Mucosa of gallbladder (tissue), 1 donor: ENCODE results near the gene OR2AK2. TPM values are rescaled to one million over a fixed set of nuclear protein-coding genes. Genes with fewer than 3 reads are reported as not detected.

Experiments used
- DNase-seq: peaks from one replicate; pipeline ENCODE4 v3.0.0-alpha.2; 2020; ENCODE audit warnings: low spot score
- total RNA-seq: library from RNA; stranded (reverse); gene quantifications from one replicate; pipeline ENCODE4 v1.2.1, GENCODE V29; 2021
- donor health status: DM: no; HTN: no; CAD: no.

The OR2AK2 gene
- not detected for total RNA-seq

DNA sequence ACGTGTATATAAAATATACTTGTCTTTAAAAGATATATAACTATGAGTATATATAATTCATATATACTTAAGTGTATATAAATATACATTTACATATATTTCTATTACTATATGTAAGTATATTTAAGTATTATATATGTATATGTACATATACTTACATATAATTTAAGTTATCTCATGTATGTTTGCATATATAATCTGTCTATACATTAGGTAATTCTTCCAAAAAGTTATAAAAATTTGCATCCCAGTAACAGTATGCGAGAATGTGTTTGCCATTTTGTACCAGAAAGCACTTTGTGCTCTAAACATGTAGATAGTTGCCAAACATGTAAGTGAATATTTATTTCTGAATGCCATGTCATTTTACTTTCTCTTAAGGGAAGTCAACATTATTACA lies at the start of gene OR2AK2:
Gene OR2AK2 (plus strand): TSS at position 301 of the 400 bp plus-strand sequence. CDS start 144 bp downstream, outside the sequence.
- no peak for DNase-seq

- no peak for DNase-seq
Observed at GRCh38 chr1:247919952-247920351, 45.1 kb upstream of the OR2AK2 start, which contains the start of gene OR2T8. OR2T8 (plus strand) TSS chr1:247920252; CDS start chr1:247921018, 766 bp downstream.

- DNase-seq = no peak
Observed at GRCh38 chr1:247923941-247924340, 41.1 kb upstream of the OR2AK2 start.

DNA sequence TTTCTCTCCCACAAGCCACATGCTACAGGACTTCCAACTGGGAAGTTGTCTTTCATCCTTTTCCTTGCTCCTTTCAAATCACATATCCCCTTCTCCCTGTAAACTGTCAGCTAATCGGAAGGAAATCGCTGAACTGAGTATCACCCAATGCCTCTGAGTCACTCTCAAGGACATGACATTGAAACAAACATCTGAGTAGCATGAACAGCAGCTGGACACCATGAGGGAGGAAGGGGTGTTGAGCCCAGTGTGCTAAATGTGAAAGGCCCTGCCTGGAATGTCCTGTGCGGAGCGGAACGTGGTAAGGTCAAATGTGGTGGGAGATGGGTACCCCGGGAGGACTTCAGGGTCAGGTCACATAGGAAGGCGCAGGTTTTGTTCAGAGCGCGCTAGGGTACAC lies 40.2 kb upstream of the OR2AK2 start, which contains the start of gene OR2AJ1:
Gene OR2AJ1 (plus strand): TSS at position 22 of the 400 bp plus-strand sequence. CDS start 8,880 bp downstream, outside the sequence.
- DNase-seq = no peak

GRCh38 chr1:247933989-247934388 lies 31.0 kb upstream of the OR2AK2 start:
- DNase-seq = no peak

DNA sequence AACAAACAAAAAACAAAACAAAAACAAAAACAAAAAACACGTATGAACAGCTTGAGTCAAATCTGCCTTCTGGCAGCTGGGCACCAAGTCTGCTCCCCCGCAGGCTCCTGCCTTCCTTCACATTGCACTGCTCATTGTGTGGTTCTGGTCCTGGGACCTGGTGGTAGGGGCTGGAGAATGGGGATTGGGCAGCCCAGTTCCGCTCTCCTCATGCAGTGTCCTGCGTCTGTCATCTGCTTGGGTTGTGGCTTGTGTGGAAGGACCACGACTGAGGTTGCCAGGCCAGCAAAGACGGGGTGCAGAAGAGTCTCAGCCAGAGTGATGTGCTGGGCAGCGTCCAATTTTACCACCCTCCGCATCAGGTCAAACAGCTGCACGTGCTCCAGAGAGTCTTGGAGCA lies 29.3 kb upstream of the OR2AK2 start:
- DNase-seq = no peak

- no peak for DNase-seq
Observed at GRCh38 chr1:247936415-247936814, 28.6 kb upstream of the OR2AK2 start.

DNA sequence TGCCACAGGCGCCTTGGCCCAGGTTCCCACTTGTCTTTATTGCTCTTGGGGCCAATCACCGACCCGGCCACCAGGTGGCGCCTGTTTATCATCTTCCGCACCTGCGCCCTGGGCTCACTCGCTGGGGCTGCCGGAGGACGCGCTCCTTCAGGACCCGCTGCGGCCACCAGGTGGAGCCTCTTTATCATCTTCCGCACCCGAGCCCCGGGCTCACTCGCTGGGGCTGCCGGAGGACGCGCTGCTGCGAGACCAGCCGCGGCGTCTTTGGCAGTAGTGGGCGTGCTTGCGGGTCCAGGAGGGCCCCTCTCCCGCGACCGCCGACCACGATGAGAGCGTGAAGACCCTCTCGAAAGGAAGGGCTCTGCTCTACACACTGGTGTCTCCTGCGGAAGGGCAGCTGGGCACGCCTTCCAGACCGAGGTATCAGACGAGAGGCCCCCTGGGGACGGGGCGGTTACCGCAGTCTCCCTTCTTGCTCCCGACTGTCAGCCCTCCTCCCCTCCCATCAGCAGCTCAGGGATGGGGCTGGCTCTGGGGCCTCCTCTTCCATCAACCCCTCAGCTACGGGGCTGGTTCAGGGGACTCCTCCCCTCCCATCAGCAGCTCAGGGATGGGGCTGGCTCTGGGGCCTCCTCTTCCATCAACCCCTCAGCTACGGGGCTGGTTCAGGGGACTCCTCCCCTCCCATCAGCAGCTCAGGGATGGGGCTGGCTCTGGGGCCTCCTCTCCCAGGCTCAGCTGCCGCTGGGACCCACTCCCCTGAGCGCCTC lies 27.9 kb upstream of the OR2AK2 start:
- peak; percentile 49 for DNase-seq

- DNase-seq = no peak
Observed at GRCh38 chr1:247942624-247943023, 22.4 kb upstream of the OR2AK2 start.

GRCh38 chr1:247948558-247948957 lies 16.5 kb upstream of the OR2AK2 start, which contains the start of gene OR2L8:
OR2L8 (plus strand) TSS chr1:247948858; CDS start chr1:247948858, 0 bp downstream.
- no peak for DNase-seq

DNA sequence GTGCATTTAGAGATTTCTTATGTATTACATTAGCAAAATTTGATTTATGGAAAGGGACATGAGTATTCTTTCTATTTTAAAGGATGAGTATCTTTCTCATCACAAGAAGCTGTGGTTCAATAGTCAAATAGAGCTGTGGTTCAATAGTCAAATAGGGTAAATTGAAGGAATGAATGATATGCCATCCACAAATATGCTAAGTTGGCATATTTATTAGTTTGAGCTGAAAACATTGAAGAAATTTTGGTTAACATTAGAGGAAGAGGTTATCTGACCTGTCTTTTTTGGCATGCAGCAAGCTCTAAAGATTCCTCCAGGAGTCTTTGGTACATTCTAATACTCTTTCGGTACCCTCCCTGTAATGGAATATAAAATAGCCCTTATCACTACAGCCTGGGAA lies 11.6 kb upstream of the OR2AK2 start:
- no peak for DNase-seq

- no peak for DNase-seq
Observed at GRCh38 chr1:247961791-247962190, 3.2 kb upstream of the OR2AK2 start.

GRCh38 chr1:247962911-247963588 lies 2.0 kb upstream of the OR2AK2 start:
- no peak for DNase-seq

- no peak for DNase-seq
Observed at GRCh38 chr1:247966532-247967204, 1.6 kb downstream of the OR2AK2 start.

GRCh38 chr1:247992986-247993385 lies 28.0 kb downstream of the OR2AK2 start:
- DNase-seq = no peak

- no peak for DNase-seq
Observed at GRCh38 chr1:247998811-247999210, 33.8 kb downstream of the OR2AK2 start.

DNA sequence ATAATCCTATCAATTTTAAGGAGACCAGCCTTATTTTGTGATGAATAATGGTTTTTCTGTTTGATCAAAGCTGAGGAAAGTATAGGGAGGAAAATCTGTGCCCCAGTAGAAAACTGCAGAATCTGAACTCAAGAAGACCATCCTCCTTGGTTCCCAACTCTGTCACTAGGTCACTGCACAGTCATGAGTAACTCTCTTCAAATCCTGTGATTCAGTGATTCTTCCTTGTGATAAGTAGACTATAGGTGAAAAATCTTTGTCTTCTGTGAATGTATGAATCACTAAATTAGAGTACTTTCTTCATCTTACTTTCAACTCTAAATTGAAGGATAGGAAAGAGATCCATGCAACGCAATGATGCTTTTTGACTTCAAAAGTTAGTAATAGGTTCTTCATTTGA lies 35.1 kb downstream of the OR2AK2 start:
- DNase-seq = no peak

- no peak for DNase-seq
Observed at GRCh38 chr1:248007778-248008177, 42.7 kb downstream of the OR2AK2 start.

GRCh38 chr1:248009681-248010080 lies 44.6 kb downstream of the OR2AK2 start:
- DNase-seq = no peak

DNA sequence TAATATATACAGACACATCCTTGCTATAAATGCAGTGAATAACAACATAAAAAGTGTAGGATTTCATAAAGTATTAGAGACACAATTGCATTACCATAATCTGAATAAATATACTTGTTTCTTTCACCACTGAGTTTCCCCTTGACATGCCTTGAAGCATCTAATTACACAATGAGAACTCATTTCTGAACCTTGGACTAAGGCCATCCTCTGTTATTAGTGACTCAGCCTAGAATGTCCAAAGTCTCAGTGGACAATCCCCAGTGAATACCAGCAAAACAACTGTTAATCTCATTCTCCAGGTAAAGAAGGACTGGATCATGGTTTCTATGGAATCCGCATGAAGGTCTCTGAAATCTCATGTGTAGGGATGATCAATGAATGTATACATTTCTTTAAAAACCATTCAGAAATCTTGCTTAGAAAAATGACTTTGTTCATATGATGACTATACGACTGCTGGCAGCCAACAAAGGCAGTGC lies 48.2 kb downstream of the OR2AK2 start, which contains the start of gene OR2L5:
Gene OR2L5 (plus strand): TSS at position 432 of the 482 bp plus-strand sequence. CDS start 8,288 bp downstream, outside the sequence.
- DNase-seq = no peak

DNA sequence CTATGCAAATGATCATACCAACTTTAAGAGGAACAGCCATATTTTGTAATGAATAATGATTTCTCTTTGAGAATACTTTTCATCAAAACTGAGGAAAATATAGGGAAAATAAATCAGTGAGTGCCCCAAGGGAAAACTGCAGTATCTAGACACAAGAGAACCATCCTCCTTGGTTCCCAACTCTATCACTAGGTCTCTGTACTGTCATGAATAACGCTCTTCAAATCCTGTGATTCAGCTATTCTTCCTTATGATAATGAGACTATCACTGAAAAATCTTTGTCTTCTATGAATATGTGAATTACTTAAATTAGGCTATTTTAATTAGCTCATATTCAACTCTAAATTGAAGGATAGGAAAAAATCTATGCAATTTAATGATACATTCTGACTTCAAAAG lies 50.8 kb downstream of the OR2AK2 start:
- no peak for DNase-seq
